ENCODE results near the gene FGFBP2.
"Not testable (repeated sequence)": the region's sequence is repeated elsewhere in the genome, so short reads cannot be mapped to it uniquely, and the experiment has no call there.

Gene FGFBP2

DNA sequence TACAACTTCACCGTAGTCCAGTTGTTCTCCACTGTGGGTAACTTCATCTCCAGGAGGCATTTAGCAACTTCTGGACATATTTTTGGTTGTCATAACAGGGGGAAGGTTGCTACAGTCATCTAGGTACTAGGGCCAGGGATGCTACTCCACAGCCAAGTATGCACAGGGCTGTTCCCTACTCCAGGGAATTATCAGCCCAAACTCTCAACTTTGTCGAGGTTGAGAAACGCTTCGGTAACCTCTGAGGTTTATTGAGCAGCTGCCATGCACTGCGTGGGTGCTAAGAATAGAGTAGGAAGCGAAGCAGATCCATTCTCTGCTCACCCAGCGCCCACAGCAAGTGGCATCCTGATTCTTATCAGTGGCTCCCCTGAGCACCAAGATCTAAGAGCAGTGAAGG lies 32.7 kb downstream of the FGFBP2 start:
- no peak for DNase-seq (ENCODE audit: low spot score)

DNA sequence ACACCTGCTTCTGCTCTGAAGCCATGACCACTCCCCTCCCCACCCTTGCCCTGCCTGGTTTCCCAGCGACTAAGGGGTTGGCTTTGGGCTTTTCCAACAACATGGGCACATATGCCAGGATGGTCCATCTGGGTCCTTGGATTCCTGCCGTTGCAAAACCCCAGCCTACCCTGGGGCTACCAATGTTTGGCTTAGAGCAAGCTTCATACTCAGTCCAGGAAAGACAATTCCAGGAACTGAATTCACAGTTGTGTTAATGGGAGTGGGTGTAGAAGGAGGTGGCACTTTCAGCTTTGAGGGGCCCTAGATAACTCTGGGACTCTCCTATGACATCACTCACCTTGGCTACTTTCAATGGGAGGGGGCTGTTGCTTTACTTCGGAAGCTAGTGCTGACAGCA lies 33.4 kb downstream of the FGFBP2 start:
- DNase-seq (ENCODE audit: low spot score) = no peak

DNA sequence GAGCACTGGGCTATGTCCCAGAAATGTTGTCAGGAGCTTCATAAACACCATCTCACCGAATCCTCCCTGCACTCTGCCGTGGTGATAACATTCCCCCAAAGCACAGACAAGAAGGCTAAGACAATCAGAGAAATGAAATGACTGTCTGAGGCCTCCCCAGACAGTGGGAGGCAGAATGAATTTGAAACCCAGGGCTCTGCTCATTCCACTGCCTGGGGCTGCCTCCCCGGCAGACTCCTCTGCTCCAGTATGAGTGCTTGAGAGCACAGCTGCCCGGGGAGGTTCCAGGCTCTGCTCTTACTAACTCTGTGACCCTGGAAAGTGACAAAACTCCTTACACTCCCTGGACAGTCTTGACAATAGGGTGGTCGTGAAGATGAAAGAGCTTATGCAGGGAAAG lies 34.1 kb downstream of the FGFBP2 start:
- no peak for DNase-seq (ENCODE audit: low spot score)

DNA sequence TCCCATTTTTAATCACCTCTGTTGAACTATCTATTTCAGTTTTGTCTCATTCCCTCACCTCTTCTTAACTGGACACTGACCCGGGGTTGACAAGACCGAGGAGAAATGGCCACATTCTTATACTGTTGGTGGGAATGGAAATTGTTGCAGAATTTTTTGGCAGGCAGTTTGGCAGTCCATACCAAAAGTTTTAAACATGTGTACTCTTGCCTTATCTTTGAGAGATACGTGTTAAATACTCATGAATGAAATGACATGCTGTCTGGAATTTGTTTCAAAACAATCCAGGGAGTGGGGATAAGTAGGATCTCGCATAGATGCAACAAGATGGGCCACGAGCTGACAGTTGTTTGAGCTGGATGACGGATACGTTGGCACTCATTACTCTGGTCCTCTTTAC lies 36.5 kb downstream of the FGFBP2 start:
- DNase-seq (ENCODE audit: low spot score) = no peak

DNA sequence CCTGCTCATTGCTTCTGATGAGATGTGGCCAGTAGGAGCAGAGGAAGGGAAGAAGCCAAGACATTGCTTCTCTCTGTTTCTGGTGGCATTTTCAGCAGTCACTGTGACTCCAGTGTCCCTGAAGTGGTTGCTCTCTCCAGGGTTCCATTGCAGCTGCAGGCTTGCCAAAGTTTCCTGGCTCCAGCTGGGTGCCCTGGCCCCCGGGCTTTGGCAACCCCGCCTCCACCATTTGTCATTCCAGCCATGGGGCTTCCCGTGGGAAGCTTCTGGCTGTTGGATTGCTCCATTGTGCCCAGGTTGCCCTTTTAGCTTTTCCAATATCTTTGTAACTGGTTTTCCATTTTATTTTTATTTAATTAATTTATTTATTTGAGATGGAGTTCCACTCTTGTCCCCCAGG lies 37.1 kb downstream of the FGFBP2 start:
- no peak for DNase-seq (ENCODE audit: low spot score)

DNA sequence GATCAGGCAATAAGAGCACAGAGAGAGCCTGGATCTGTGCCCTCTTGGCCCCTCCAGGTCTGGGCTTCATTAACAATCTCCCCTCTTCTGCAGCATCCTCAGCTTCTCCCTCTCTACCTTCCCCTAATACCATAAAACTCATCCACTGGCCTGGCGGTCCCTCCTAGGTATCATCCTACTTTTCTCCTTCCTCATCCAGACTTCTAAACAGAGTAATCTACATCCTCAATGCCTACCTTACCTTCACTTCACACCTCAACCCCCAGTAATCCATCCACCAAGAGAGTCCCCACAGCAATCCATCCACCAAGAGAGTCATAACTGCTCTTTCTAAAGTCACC lies 41.4 kb downstream of the FGFBP2 start:
- no peak for DNase-seq (ENCODE audit: low spot score)

DNA sequence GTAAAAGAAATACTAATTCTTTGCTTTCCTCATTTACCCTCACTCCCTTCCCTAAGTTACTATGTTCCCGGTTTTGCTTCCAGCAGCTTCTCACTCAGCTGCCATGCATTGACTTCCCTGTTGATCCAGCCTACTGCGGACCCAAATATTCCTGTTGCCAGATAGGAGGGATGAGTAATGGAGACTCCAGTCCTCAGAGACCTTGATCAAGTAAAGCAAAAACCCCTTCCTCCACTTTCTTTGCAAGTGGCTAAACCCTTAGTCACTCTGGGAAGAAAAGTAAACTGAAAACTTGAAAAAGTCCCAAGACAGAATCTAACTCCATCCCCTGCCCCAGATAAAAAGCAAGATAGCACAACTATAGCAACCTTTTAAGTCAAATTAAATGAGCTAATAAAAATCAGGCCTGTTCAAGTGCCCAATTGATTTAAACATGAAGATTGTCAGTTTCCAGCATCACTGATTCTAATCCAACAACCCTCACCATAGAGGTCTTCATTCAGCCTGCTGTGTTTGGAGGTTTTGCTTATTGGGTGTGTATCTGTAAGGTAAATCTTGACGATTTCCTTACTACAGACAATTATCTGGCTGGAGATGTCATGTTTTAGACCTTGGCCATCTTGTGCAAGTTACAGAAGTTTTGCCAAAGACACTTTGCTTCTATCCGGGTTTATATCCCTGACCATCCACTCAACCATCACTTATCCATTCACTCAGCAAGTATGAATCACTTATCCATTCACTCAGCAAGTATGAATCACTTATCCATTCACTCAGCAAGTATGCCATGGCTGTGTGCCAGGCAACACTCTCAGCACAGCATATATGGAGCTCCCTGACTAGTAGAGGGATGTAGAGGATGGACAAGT lies 42.0 kb downstream of the FGFBP2 start:
- no peak for DNase-seq (ENCODE audit: low spot score)

DNA sequence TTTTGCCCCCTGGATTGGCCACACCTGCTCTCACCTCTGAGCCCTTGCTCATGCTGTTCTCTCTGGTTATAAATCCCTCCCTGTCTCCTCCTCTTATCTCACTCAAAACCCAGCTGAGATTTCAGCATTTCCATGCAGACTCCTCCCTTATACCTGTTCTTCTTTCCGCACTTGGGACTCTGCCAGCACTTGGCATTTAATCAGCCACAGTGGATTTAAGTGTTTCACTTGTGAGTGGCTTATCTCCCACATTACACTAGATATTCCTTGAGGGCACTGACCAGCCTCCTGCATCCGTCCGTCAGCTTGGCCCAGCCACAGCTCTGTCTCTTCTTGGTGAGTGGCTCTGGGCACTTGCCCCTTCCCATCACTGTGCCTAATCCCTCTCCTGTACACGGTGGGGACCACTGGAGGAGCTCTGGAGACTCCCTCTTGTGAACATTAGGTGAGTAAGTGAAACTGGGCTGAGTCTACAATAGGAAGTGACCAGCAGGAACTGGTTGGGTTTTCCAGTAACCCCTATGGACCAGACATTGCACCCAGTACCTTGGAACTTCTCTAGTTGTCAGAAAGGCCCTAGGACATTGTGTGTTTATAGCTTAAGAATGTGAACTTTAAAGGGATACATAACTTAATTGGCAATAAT lies 44.4 kb downstream of the FGFBP2 start:
- DNase-seq (ENCODE audit: low spot score) = no peak

DNA sequence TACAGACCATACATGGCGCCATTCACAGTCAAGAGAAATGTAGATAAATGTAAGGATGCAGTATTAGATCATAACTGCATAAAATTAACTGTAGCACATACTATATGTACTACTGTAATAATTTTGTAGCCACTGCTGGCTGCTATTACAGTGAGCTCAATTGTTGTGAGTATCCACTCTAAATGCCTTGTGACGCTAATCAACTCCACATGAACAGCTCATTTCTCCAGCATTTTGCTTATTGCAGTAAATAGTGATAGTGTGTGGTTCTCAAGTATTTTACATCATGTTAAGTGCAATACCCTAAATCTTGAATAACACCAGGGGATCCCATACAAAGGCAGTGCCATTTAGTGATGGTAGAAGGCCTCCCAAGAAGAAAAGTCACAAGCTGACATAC lies 45.7 kb downstream of the FGFBP2 start:
- DNase-seq (ENCODE audit: low spot score) = no peak

DNA sequence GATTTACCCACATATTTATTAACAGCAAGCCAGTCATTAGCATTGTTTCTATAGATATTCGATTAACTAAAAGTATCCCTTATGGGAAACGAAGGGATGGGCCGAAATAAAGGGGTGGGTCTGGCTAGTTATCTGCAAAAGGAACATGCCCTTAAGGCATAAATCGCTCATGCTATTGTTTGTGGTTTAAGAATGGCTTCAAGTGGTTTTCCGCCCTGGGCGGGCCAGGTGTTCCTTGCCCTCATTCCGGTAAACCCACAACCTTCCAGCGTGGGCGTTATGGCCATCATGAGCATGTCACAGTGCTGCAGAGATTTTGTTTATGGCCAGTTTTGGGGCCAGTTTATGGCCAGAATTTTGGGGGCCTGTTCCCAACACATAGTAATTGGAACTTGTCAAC lies 46.6 kb downstream of the FGFBP2 start:
- not testable (repeated sequence) for DNase-seq (ENCODE audit: low spot score)

DNA sequence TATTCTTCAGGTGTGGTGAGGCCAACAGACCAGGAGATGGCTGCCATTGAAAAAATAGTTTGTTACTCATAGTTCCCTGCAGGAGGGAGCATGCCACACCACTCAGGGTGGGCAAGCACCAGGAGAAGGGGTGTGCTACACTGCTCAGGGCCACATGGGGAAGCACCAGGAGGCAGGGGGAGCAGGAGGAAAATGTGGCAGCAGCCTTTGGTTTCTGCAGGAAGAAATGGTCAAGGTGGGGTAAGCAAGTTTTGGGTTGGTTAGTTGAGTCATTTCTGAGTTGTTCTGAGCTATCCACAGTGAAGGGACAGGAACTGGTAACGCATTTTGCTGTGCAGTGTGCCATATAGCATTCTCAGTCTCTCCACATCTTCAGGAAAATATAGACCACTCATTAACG lies 48.2 kb downstream of the FGFBP2 start:
- no peak for DNase-seq (ENCODE audit: low spot score)

DNA sequence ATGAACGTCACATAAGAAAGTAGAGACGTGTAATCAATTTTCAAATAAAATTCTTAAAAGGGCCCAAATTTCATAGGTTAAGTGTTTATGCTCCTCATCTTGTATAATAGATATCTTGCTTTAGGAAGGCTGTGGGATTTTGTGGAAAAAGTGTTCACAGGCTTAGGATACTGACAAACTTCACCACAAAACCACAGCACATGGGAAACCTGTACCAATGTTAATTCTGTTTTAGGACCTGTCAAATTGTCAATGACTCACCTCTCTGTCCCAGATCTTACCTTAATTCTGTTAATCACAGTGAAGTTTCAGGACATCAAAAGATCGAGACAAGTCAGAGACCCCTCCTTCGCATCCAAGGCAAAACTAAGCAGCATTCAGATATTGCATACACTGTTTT lies 48.7 kb downstream of the FGFBP2 start:
- DNase-seq (ENCODE audit: low spot score) = no peak

DNA sequence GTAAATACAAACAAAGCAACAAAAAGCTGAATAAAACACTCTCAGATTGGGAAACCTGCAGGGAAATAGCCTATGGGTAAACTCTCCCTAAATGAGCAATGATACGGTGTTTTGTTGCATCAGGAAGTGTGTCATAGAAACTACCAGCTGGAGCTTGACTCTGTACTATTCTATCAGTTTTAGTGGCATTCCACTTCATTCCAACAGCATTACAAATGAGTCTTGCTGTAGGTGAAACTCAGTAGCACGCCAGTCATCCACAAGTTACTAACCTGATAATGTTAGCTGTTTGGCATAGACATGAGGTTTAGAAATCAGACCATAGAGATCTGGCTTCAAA lies 49.4 kb downstream of the FGFBP2 start:
- no peak for DNase-seq (ENCODE audit: low spot score)

DNA sequence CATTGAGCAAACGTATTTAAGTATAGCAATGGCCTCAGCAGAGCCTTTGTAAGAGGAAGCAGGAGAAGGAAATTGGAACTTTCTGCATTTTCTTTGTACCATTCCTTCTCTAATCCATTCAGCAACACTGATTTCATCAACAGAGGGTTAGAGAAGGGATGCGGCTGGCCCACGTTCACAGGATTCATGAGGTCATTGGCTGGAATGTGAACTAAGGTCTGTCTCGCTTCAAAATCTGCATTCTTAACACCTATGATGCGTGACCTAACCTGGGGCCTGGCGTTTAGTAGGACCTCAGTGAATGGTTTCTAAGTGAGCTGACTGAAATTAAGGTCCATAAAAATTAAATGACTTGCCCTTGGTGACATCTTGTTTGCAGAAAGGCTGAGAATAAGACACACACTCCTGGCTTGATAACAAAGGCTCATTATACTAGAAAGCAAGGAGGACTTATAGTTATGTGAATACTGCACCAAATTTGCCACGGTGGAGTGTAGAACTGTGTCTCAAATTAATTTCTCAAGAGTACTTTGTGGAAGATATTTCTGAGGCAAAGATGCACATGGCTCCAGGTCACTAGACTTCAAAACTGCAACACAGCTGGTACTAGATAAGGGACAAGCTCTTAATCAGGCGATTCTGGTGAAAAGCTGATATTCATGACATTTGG lies 49.9 kb downstream of the FGFBP2 start:
- no peak for DNase-seq (ENCODE audit: low spot score)

DNA sequence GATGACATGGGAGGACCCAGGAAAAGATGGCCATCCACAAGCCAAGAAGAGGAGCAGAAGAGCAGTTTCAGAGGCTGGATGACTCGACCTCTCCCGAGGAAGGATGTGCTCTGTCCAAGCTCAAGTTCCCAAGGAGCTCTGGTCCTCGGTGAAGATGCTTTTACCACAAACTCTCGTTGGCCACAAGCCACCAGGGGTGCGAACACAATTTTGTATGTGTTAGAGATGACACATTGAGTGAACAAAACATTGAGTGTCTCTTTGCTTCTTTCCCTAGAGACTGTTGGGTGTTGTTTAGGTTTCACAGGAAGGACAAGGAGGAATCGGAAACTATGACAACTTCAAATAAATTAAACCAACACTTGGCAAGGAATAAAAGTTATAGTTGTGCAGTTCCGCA lies 50.7 kb downstream of the FGFBP2 start:
- DNase-seq (ENCODE audit: low spot score) = no peak
